ENCODE measurements around the gene SLC22A4.
A peak's percentile ranks its signal among the peaks of the same experiment; 100 is the strongest.

SLC22A4 gene

GRCh38 chr5:132293992-132294727 is at the start of gene SLC22A4:
Gene SLC22A4 (plus strand): TSS chr5:132294394. CDS start chr5:132294617, 223 bp downstream.
- peak; percentile 74 for DNase-seq (ENCODE audit: low spot score)

GRCh38 chr5:132245593-132245992 is 48.6 kb upstream of the SLC22A4 start:
- no peak for DNase-seq (ENCODE audit: low spot score)

GRCh38 chr5:132246806-132247205 is 47.4 kb upstream of the SLC22A4 start:
- DNase-seq (ENCODE audit: low spot score), result no peak

- DNase-seq (ENCODE audit: low spot score), result no peak
Measured at GRCh38 chr5:132250547-132250946, 43.6 kb upstream of the SLC22A4 start.

- no peak for DNase-seq (ENCODE audit: low spot score)
Measured at GRCh38 chr5:132251220-132251725, 42.9 kb upstream of the SLC22A4 start.

GRCh38 chr5:132253008-132253441 is 41.2 kb upstream of the SLC22A4 start:
- DNase-seq (ENCODE audit: low spot score), result no peak

GRCh38 chr5:132253452-132254320 is 40.5 kb upstream of the SLC22A4 start:
- DNase-seq (ENCODE audit: low spot score), result no peak

GRCh38 chr5:132254321-132254977 is 39.7 kb upstream of the SLC22A4 start:
- DNase-seq (ENCODE audit: low spot score), result no peak

- no peak for DNase-seq (ENCODE audit: low spot score)
Measured at GRCh38 chr5:132256086-132256782, 38.0 kb upstream of the SLC22A4 start.

- DNase-seq (ENCODE audit: low spot score), result no peak
Measured at GRCh38 chr5:132256783-132257130, 37.4 kb upstream of the SLC22A4 start.

- no peak for DNase-seq (ENCODE audit: low spot score)
Measured at GRCh38 chr5:132257131-132258101, 36.8 kb upstream of the SLC22A4 start, which contains the start of gene PDLIM4. Gene PDLIM4 (plus strand): TSS chr5:132257696. CDS start chr5:132257735, 39 bp downstream.

- no peak for DNase-seq (ENCODE audit: low spot score)
Measured at GRCh38 chr5:132258102-132259068, 35.8 kb upstream of the SLC22A4 start.

- no peak for DNase-seq (ENCODE audit: low spot score)
Measured at GRCh38 chr5:132259069-132259851, 34.9 kb upstream of the SLC22A4 start.

- DNase-seq (ENCODE audit: low spot score), result no peak
Measured at GRCh38 chr5:132260051-132260450, 34.1 kb upstream of the SLC22A4 start.

GRCh38 chr5:132260714-132261551 is 33.3 kb upstream of the SLC22A4 start:
- no peak for DNase-seq (ENCODE audit: low spot score)

- no peak for DNase-seq (ENCODE audit: low spot score)
Measured at GRCh38 chr5:132261881-132262845, 32.0 kb upstream of the SLC22A4 start.
